HEK293 (cell line): Measurements from ENCODE around the gene SYNJ2.

Source experiments
- CTCF ChIA-PET: fragments of 350-600 bp; formaldehyde crosslinking; extraction: SDS; loops from one replicate; lab custom pipeline; 2021; ENCODE audit warnings: antibody characterized with exemption; lab: Yijun Ruan, JAX
- POLR2A ChIA-PET: fragments of 300-600 bp; formaldehyde crosslinking; extraction: SDS; loops from one replicate; lab custom pipeline; 2020; ENCODE audit warnings: antibody characterized with exemption, inconsistent platforms; lab: Yijun Ruan, JAX
- H3K27ac ChIP-seq: fragments of 200-500 bp; sonication (Bioruptor generic); 2 replicates; pipeline ENCODE4 v1.5.1; 2014; ENCODE audit warnings: low read depth, low read length, control low read depth, inconsistent platforms; ENCODE audit errors: extremely low read depth
- H3K36me3 ChIP-seq, 2 experiments: fragments of 200-500 bp in 1 of 2; sonication (Bioruptor generic) in 1 of 2; 1 replicate in 1 of 2; 2 replicates in 1 of 2; pipeline ENCODE4 v1.5.1; 2014 to 2017; ENCODE audit warnings: inconsistent platforms in 2 of 2, low read length in 2 of 2; ENCODE audit not compliant: control insufficient read depth in 2 of 2, insufficient read depth in 1 of 2
- H3K4me1 ChIP-seq: fragments of 200-500 bp; sonication (Bioruptor generic); 2 replicates; pipeline ENCODE4 v1.5.1; 2014; ENCODE audit warnings: mild to moderate bottlenecking, low read length, inconsistent platforms; ENCODE audit not compliant: control insufficient read depth, insufficient read depth
- H3K4me3 ChIP-seq: 2 replicates; pipeline ENCODE4 v1.5.1; 2011; ENCODE audit warnings: low read depth, mild to moderate bottlenecking, control low read depth, low read length, moderate library complexity
- H3K9me3 ChIP-seq: fragments of 200-500 bp; sonication (Bioruptor generic); 2 replicates; pipeline ENCODE4 v1.5.1; 2014; ENCODE audit warnings: low read depth, low read length, inconsistent platforms; ENCODE audit not compliant: control insufficient read depth, insufficient read depth
- KLF9 ChIP-seq: fragments of 450-650 bp; formaldehyde crosslinking; IDR thresholded peaks from 2 replicates; pipeline ENCODE4 v1.5.1; 2016; ENCODE audit warnings: missing biosample characterization, missing genetic modification characterization, low read depth
- YY1 ChIP-seq: fragments of 450-650 bp; formaldehyde crosslinking; IDR thresholded peaks from 2 replicates; pipeline ENCODE4 v1.5.1; 2018; ENCODE audit warnings: missing biosample characterization, missing genetic modification characterization
- YY2 ChIP-seq: fragments of 450-650 bp; formaldehyde crosslinking; IDR thresholded peaks from 2 replicates; pipeline ENCODE4 v1.5.1; 2016; ENCODE audit warnings: missing biosample characterization, missing genetic modification characterization
- ZNF10 ChIP-seq: fragments of 450-650 bp; formaldehyde crosslinking; IDR thresholded peaks from 2 replicates; pipeline ENCODE4 v1.5.1; 2017; ENCODE audit warnings: missing biosample characterization, missing genetic modification characterization
- ZNF2 ChIP-seq: fragments of 450-650 bp; formaldehyde crosslinking; IDR thresholded peaks from 2 replicates; pipeline ENCODE4 v1.5.1; 2016; ENCODE audit warnings: missing biosample characterization, missing genetic modification characterization
- ZNF202 ChIP-seq: fragments of 450-650 bp; formaldehyde crosslinking; IDR thresholded peaks from 2 replicates; pipeline ENCODE4 v1.5.1; 2016; ENCODE audit warnings: missing biosample characterization, missing genetic modification characterization, borderline replicate concordance
- ZNF221 ChIP-seq: fragments of 450-650 bp; formaldehyde crosslinking; IDR thresholded peaks from 2 replicates; pipeline ENCODE4 v1.5.1; 2017; ENCODE audit warnings: missing biosample characterization, missing genetic modification characterization, borderline replicate concordance
- ZNF302 ChIP-seq: fragments of 450-650 bp; formaldehyde crosslinking; IDR thresholded peaks from 2 replicates; pipeline ENCODE4 v1.5.1; 2016; ENCODE audit warnings: missing biosample characterization, missing genetic modification characterization, low read depth
- ZNF362 ChIP-seq: fragments of 450-650 bp; formaldehyde crosslinking; IDR thresholded peaks from 2 replicates; pipeline ENCODE4 v1.5.1; 2016; ENCODE audit warnings: missing biosample characterization, missing genetic modification characterization
- ZNF416 ChIP-seq: fragments of 450-650 bp; formaldehyde crosslinking; IDR thresholded peaks from 2 replicates; pipeline ENCODE4 v1.5.1; 2016; ENCODE audit warnings: missing biosample characterization, missing genetic modification characterization
- ZNF473 ChIP-seq: fragments of 450-650 bp; formaldehyde crosslinking; IDR thresholded peaks from 2 replicates; pipeline ENCODE4 v1.5.1; 2017; ENCODE audit warnings: missing biosample characterization, missing genetic modification characterization
- ZNF518A ChIP-seq: fragments of 450-650 bp; formaldehyde crosslinking; conservative IDR thresholded peaks from 2 replicates; pipeline ENCODE4 v1.5.1; 2016; ENCODE audit warnings: low read depth, missing biosample characterization, missing genetic modification characterization
- ZNF639 ChIP-seq: fragments of 450-650 bp; formaldehyde crosslinking; IDR thresholded peaks from 2 replicates; pipeline ENCODE4 v1.5.1; 2016; ENCODE audit warnings: missing biosample characterization, missing genetic modification characterization
- ZNF664 ChIP-seq: fragments of 450-650 bp; formaldehyde crosslinking; IDR thresholded peaks from 2 replicates; pipeline ENCODE4 v1.5.1; 2016; ENCODE audit warnings: missing biosample characterization, missing genetic modification characterization
- ZNF843 ChIP-seq: fragments of 450-650 bp; formaldehyde crosslinking; IDR thresholded peaks from 2 replicates; pipeline ENCODE4 v1.5.1; 2016; ENCODE audit warnings: missing biosample characterization, missing genetic modification characterization
- TF ChIP-seq, protein P1 (sequence below): IDR thresholded peaks from 2 replicates; pipeline ENCODE4 v1.6.1; 2011; ENCODE audit warnings: mild to moderate bottlenecking, low read depth, low read length, borderline replicate concordance
- TF ChIP-seq, protein P2 (sequence below): fragments of 450-650 bp; formaldehyde crosslinking; IDR thresholded peaks from 2 replicates; pipeline ENCODE4 v1.5.1; 2016; ENCODE audit warnings: missing biosample characterization, missing genetic modification characterization
- TF ChIP-seq, protein P3 (sequence below): fragments of 450-650 bp; IDR thresholded peaks from 2 replicates; pipeline ENCODE4 v1.5.1; 2018; ENCODE audit warnings: missing biosample characterization, mild to moderate bottlenecking, missing genetic modification characterization

Gene SYNJ2

DNA sequence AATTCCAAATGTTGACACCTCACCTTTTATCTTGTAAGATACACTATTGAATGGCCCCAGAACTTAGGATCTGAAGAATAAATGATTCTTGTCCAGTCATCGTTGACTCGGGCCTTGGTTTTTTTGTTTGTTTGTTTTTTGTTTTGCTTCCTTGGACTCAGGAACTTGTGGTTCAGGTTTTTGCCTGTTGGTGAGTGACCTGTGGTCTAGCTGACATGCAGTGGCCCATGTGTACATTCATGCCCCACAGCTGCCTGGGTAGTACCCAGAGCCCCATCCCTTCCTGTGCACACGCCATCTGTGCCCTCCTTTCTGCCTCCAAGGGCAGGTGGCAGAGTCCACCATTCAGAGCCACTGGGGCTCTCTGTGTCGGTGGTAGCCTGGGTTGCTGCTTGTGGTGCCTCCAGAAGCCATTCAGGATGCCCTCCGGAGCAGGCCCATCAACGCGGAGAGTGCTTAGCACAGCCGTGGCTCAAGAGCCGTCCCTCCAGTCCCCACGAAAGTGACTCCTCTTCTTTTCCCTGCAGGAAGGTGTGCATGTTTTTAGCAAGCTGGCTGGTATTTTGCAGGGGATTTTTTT, 85.9 kb downstream of the SYNJ2 start:
- Histone ChIP-seq H3K9me3 (no peaks in the 10 kb centered on the region), H3K4me1 (no peaks in the 10 kb centered on the region), H3K4me3 (no peak overlapping the region), H3K27ac (no peak overlapping the region), H3K36me3 (peaks cover 0 to 84% of the 10 kb centered on the region in 2 experiments; a peak in 2 of 3 replicates)
- CTCF ChIA-PET: interaction anchor here (0.5 to 1.7 kb wide), 2 partner anchors 41 to 1065 kb away, joined by 4 to 5 read pairs; no protein-coding TSS in a partner anchor
- POLR2A ChIA-PET: no interaction called here
- TF ChIP-seq ZNF302 (tag by site-specific recombination) (no peak), YY1 (tag by site-specific recombination) (no peak), ZNF518A (no peak), ZNF202 (no peak), ZNF2 (tag by site-specific recombination) (no peak), ZNF639 (no peak), ZNF843 (tag by site-specific recombination) (no peak), ZNF416 (tag by site-specific recombination) (no peak), ZNF664 (no peak), YY2 (no peak), ZNF221 (tag by site-specific recombination) (no peak), ZNF10 (tag by site-specific recombination) (no peak), KLF9 (tag by site-specific recombination) (no peak), ZNF473 (no peak), ZNF362 (tag by site-specific recombination) (no peak)
- TF ChIP-seq, protein P1, sequence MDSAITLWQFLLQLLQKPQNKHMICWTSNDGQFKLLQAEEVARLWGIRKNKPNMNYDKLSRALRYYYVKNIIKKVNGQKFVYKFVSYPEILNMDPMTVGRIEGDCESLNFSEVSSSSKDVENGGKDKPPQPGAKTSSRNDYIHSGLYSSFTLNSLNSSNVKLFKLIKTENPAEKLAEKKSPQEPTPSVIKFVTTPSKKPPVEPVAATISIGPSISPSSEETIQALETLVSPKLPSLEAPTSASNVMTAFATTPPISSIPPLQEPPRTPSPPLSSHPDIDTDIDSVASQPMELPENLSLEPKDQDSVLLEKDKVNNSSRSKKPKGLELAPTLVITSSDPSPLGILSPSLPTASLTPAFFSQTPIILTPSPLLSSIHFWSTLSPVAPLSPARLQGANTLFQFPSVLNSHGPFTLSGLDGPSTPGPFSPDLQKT: no peak
- TF ChIP-seq, protein P2, sequence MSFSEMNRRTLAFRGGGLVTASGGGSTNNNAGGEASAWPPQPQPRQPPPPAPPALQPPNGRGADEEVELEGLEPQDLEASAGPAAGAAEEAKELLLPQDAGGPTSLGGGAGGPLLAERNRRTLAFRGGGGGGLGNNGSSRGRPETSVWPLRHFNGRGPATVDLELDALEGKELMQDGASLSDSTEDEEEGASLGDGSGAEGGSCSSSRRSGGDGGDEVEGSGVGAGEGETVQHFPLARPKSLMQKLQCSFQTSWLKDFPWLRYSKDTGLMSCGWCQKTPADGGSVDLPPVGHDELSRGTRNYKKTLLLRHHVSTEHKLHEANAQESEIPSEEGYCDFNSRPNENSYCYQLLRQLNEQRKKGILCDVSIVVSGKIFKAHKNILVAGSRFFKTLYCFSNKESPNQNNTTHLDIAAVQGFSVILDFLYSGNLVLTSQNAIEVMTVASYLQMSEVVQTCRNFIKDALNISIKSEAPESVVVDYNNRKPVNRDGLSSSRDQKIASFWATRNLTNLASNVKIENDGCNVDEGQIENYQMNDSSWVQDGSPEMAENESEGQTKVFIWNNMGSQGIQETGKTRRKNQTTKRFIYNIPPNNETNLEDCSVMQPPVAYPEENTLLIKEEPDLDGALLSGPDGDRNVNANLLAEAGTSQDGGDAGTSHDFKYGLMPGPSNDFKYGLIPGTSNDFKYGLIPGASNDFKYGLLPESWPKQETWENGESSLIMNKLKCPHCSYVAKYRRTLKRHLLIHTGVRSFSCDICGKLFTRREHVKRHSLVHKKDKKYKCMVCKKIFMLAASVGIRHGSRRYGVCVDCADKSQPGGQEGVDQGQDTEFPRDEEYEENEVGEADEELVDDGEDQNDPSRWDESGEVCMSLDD (tag by site-specific recombination): no peak
- TF ChIP-seq, protein P3, sequence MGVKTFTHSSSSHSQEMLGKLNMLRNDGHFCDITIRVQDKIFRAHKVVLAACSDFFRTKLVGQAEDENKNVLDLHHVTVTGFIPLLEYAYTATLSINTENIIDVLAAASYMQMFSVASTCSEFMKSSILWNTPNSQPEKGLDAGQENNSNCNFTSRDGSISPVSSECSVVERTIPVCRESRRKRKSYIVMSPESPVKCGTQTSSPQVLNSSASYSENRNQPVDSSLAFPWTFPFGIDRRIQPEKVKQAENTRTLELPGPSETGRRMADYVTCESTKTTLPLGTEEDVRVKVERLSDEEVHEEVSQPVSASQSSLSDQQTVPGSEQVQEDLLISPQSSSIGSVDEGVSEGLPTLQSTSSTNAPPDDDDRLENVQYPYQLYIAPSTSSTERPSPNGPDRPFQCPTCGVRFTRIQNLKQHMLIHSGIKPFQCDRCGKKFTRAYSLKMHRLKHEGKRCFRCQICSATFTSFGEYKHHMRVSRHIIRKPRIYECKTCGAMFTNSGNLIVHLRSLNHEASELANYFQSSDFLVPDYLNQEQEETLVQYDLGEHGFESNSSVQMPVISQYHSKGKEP (tag by site-specific recombination): no peak
